ENCODE measurements around the gene SNX1. TPM values are rescaled to one million over a fixed set of nuclear protein-coding genes. Genes with fewer than 3 reads are reported as not detected.

The SNX1 gene
- total RNA-seq, 6 experiments from 2014 or later: 40.7 to 71.1 (median 59.8) TPM

DNA sequence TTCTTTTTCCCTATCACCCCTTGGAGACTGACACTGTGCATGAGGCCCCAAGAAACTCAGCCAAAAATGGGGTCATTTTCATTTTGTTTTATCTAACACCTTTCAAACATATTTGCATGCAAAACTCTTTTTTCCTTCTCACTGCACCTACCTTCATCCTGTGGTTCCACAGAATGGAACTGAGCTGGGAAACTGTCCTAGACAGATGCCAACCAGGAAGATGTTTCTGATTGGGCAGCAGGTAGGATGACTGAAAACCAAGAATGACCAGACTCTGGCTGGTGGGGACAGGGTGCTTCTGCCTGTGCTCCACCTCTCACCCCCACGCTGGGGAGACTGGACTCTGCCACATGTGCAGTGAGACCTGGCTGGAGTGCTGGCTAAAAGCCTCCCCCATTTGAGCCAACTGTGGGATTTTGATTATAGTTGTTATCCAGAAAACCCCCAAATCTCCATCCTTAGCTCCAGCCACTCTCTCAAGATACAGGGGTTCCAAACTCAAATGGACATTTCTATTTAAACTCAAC lies 61.9 kb downstream of the SNX1 start:
- H3K27me3 ChIP-seq: no peaks in the 10 kb centered on the region
- ATAC-seq: no peak
- H3K4me3 ChIP-seq: no peak overlapping the region
- TF ChIP-seq, protein P1, sequence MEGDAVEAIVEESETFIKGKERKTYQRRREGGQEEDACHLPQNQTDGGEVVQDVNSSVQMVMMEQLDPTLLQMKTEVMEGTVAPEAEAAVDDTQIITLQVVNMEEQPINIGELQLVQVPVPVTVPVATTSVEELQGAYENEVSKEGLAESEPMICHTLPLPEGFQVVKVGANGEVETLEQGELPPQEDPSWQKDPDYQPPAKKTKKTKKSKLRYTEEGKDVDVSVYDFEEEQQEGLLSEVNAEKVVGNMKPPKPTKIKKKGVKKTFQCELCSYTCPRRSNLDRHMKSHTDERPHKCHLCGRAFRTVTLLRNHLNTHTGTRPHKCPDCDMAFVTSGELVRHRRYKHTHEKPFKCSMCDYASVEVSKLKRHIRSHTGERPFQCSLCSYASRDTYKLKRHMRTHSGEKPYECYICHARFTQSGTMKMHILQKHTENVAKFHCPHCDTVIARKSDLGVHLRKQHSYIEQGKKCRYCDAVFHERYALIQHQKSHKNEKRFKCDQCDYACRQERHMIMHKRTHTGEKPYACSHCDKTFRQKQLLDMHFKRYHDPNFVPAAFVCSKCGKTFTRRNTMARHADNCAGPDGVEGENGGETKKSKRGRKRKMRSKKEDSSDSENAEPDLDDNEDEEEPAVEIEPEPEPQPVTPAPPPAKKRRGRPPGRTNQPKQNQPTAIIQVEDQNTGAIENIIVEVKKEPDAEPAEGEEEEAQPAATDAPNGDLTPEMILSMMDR (IDR thresholded peaks at IDR 0.05): no peak
- TF ChIP-seq POLR2A (IDR thresholded peaks at IDR 0.05): no peak
- intact Hi-C loops (cut with DNase I): loop anchor here (10.0 kb wide), 1 partner anchor 63 kb away; the partner anchor contains the start of genes CIAO2A (in 2 of the 2) and SNX1 (in 2 of the 2)
- peaks cover 0 to 36% (median 10%) of the 10 kb centered on the region in 4 donors for H3K4me1 ChIP-seq
- no peaks in the 10 kb centered on the region for H3K9me3 ChIP-seq
- no peak overlapping the region for H3K27ac ChIP-seq
- WGBS (ENCODE audit: insufficient coverage, low coverage, low lambda C conversion rate, missing lambda C conversion rate): no CpG with 5 or more reads among the region's 1 CpG
- DNase-seq: peak in 1 of 3 donors; percentile 35
- H3K36me3 ChIP-seq: peaks cover 22 to 76% (median 52%) of the 10 kb centered on the region in 4 donors

DNA sequence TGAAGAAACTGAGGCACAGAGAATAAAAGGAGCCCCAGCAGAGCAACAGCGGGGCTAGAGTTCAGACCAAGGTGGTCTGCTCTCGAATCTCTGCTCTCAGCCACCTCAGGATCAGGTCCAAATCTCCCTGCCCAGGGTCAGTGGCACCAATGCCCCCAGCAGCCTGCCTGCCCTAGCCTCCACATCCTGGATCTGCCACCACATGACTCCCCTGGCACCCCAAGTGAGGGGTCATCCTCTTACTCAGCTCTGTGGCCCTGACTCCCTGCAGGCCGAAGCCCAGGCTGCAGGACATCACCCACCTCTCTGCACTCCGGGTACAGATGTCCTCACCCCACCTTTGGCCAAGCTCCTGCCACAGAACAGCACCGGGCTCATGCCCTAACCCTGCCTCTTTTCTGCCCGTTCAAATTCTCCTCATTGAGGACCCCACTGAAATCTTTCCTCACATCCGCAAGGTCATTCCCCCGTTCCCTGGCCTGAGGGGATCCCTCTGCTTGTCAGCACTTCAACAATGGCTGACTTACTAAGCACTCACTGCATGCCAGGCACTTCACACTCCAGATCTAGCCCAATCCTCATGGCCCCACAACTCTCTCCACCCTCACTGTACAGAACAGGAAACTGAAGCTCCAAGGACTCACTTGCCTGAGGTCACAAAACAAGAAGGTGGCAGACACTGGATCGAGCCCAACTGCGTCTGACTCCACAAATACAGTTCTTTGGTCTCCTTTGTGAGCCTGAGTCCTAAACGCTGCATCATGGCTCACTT lies 62.8 kb downstream of the SNX1 start:
- 70% methylated on average over 9 of the region's 11 CpGs for WGBS (ENCODE audit: insufficient coverage, low coverage, low lambda C conversion rate, missing lambda C conversion rate)
- peak in 1 of 3 donors; percentile 30 for DNase-seq

DNA sequence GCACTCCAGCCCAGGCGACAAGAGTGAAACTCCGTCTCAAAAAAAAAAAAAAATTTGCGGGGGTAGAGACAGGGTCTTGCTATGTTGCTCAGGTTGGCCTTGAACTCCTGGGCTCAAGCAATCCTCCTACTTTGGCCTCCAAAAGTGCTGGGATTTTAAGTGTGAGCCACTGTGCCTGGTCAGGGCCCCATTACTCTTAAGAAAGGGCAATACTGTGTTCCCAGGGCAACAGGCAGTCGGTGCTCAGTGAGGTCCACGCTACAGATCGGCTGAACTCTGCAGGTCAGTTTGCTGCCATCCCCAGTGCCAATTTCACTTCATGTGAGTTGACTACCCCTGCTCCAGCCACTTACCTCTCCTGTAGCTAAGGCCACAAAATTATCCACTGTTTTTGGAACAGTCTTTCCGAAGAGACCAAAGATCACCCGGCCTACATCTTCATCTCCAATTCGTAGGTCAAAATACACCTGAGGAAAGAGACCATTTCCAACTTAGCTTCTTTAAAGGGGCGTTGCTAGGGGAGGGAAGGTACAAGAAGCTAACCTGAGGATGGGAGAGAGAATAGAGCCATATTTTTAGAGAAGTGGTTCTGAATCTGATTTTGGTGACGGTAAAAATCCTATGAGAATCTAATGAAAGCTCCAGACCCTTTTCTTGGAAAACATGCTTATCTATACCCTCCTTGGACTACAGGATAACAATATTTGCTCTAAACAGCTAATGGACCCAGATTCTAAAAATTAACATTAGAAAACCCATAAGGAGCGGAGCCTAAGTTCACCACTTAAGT lies 66.1 kb downstream of the SNX1 start:
- Histone ChIP-seq H3K4me3 (peak overlapping the region; percentile 75 to 99 (median 96)), H3K9me3 (no peaks in the 10 kb centered on the region), H3K36me3 (peaks cover 22 to 50% (median 37%) of the 10 kb centered on the region in 4 donors), H3K4me1 (peaks cover 0 to 50% (median 16%) of the 10 kb centered on the region in 4 donors), H3K27ac (peak overlapping the region in 2 of 3 donors; percentile 79 to 86), H3K27me3 (no peaks in the 10 kb centered on the region)
- WGBS (ENCODE audit: insufficient coverage, low coverage, low lambda C conversion rate, missing lambda C conversion rate): 23% methylated on average over 9 of the region's 12 CpGs
- intact Hi-C loops (cut with DNase I): no loop called here
- no peak for TF ChIP-seq POLR2A (IDR thresholded peaks at IDR 0.05)
- TF ChIP-seq, protein P1 (IDR thresholded peaks at IDR 0.05): no peak
- ATAC-seq (no peak), DNase-seq (peak in 1 of 3 donors; percentile 37)

More for the DNA sequence above, 62.8 kb downstream of the SNX1 start:
- ATAC-seq: no peak
- TF ChIP-seq, protein P1 (IDR thresholded peaks at IDR 0.05): no peak
- no peak for TF ChIP-seq POLR2A (IDR thresholded peaks at IDR 0.05)
- H3K27ac ChIP-seq: no peak overlapping the region
- no peak overlapping the region for H3K4me3 ChIP-seq
- no peaks in the 10 kb centered on the region for H3K9me3 ChIP-seq
- H3K27me3 ChIP-seq: no peaks in the 10 kb centered on the region
- intact Hi-C loops (cut with DNase I): loop anchor here (10.0 kb wide), 1 partner anchor 64 kb away; the partner anchor contains the start of genes CIAO2A (in 2 of the 2) and SNX1 (in 2 of the 2)
- peaks cover 22 to 76% (median 52%) of the 10 kb centered on the region in 4 donors for H3K36me3 ChIP-seq
- H3K4me1 ChIP-seq: peaks cover 0 to 34% (median 11%) of the 10 kb centered on the region in 4 donors

DNA sequence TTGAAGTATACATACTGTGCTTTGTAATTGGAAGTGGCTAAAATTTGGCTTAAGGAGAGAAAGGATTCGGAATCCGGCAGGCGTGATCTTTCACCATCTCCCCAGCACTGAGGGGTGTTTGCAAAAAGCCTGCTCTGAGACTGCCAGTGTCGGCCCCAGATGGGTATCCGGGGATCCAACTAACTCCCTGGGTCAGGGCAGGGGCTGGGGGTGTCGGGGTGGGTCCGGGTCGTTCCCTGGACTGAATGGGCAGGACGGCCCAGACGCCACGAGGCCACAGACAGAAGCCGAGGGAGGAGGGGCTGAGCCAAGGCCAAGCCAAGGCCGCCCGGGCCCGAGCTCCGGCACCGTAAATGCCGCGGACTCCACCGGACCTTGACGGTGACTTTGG lies 66.7 kb downstream of the SNX1 start:
- intact Hi-C loops (cut with DNase I): no loop called here
- no peak for DNase-seq
- 3% methylated on average over 4 of the region's 21 CpGs for WGBS (ENCODE audit: insufficient coverage, low coverage, low lambda C conversion rate, missing lambda C conversion rate)

More for the DNA sequence above, 66.7 kb downstream of the SNX1 start:
- peak overlapping the region; percentile 79 to 86 (median 84) for H3K27ac ChIP-seq
- TF ChIP-seq, protein P1 (IDR thresholded peaks at IDR 0.05): no peak
- TF ChIP-seq POLR2A (IDR thresholded peaks at IDR 0.05): no peak
- ATAC-seq: peak; percentile 31 to 48 (median 40)
- no peaks in the 10 kb centered on the region for H3K9me3 ChIP-seq
- H3K4me3 ChIP-seq: peak overlapping the region; percentile 75 to 99 (median 96)
- H3K36me3 ChIP-seq: peaks cover 22 to 44% (median 34%) of the 10 kb centered on the region in 4 donors
- H3K4me1 ChIP-seq: peaks cover 0 to 50% (median 16%) of the 10 kb centered on the region in 4 donors
- H3K27me3 ChIP-seq: no peaks in the 10 kb centered on the region
